Measurements from ENCODE around the gene PIK3R5. TPM values are rescaled to one million over a fixed set of nuclear protein-coding genes. Genes with fewer than 3 reads are reported as not detected.

Gene PIK3R5
- total RNA-seq, 1 experiment from 2014 or later, result not detected

GRCh38 chr17:8940866-8941471 is 24.5 kb downstream of the PIK3R5 start:
- peaks cover 37% of the 10 kb centered on the region for H3K27me3 Mint-ChIP-seq (ENCODE audit: unreplicated experiment)
- no TSS peak for BruUV-seq (replicated peaks)
- CTCF ChIA-PET, result no interaction called here
- H3K27ac Mint-ChIP-seq (ENCODE audit: unreplicated experiment), result no peak overlapping the region
- intact Hi-C loops (cut with micrococcal nuclease; ENCODE audit: unreplicated experiment), result no loop called here
- DNase-seq, result no peak
- no peak overlapping the region for H3K4me3 Mint-ChIP-seq (ENCODE audit: low read depth, unreplicated experiment)
- H3K36me3 Mint-ChIP-seq (ENCODE audit: insufficient read depth, unreplicated experiment), result no peaks in the 10 kb centered on the region
- H3K9me3 Mint-ChIP-seq (ENCODE audit: low read depth, unreplicated experiment), result no peaks in the 10 kb centered on the region
- H3K4me1 Mint-ChIP-seq (ENCODE audit: low read depth, unreplicated experiment), result no peaks in the 10 kb centered on the region
- TF ChIP-seq CTCF (IDR thresholded peaks at IDR 0.05; ENCODE audit: unreplicated experiment), result no peak

DNA sequence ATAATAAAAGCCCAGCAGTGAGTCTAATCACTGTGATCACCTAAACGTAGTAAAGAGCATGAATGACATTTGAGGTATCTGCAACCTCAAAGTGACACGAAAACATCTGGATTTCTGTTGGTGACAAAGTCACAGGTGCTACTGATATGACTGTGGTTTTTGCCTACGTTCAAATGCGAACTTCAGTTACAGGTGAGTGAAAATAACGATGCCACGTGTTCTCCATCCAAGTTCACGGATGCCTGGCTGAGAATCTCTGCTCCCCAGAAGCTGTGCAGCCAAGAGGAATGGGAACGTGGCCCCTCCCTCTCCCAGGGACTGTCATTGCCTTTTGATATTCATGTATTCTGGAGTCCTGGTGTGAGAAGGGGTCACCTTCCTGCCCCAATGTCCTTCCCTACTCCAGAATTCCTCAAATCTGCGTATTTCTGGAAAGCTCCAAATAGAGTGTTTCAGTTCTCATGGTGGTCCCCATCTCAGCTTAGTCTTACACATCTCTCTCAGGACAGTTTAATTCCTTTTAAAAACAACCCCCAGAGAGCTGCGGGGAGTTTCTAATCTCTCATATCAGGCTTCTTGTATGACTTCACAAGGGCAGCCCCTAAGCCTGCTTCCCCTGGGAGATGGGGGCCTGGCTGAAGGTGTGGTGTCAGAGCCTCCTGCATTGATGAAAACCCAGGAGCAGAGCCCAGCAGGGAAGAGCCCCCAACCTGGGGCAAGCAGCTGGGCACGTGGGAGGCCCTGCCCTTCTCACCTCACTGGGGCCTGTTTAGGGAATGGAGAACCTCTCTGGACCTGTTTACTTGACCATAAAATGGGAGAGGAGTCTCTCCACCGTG is 25.8 kb downstream of the PIK3R5 start:
- Mint-ChIP-seq H3K4me1 (ENCODE audit: low read depth, unreplicated experiment) (no peaks in the 10 kb centered on the region), H3K27ac (ENCODE audit: unreplicated experiment) (no peak overlapping the region), H3K9me3 (ENCODE audit: low read depth, unreplicated experiment) (no peaks in the 10 kb centered on the region), H3K36me3 (ENCODE audit: insufficient read depth, unreplicated experiment) (no peaks in the 10 kb centered on the region), H3K27me3 (ENCODE audit: unreplicated experiment) (peaks cover 37% of the 10 kb centered on the region), H3K4me3 (ENCODE audit: low read depth, unreplicated experiment) (no peak overlapping the region)
- no peak for DNase-seq
- no TSS peak for BruUV-seq (replicated peaks)
- CTCF ChIA-PET, result no interaction called here
- intact Hi-C loops (cut with micrococcal nuclease; ENCODE audit: unreplicated experiment), result no loop called here
- TF ChIP-seq CTCF (IDR thresholded peaks at IDR 0.05; ENCODE audit: unreplicated experiment), result no peak

- H3K9me3 Mint-ChIP-seq (ENCODE audit: low read depth, unreplicated experiment), result no peaks in the 10 kb centered on the region
- peaks cover 37% of the 10 kb centered on the region for H3K27me3 Mint-ChIP-seq (ENCODE audit: unreplicated experiment)
- no peaks in the 10 kb centered on the region for H3K4me1 Mint-ChIP-seq (ENCODE audit: low read depth, unreplicated experiment)
- intact Hi-C loops (cut with micrococcal nuclease; ENCODE audit: unreplicated experiment), result no loop called here
- CTCF ChIA-PET, result no interaction called here
- DNase-seq, result no peak
- H3K36me3 Mint-ChIP-seq (ENCODE audit: insufficient read depth, unreplicated experiment), result no peaks in the 10 kb centered on the region
- BruUV-seq (replicated peaks), result no TSS peak
- TF ChIP-seq CTCF (IDR thresholded peaks at IDR 0.05; ENCODE audit: unreplicated experiment), result no peak
- no peak overlapping the region for H3K27ac Mint-ChIP-seq (ENCODE audit: unreplicated experiment)
- H3K4me3 Mint-ChIP-seq (ENCODE audit: low read depth, unreplicated experiment), result no peak overlapping the region
These were observed 26.6 kb downstream of the PIK3R5 start for GRCh38 chr17:8938933-8939332.

DNA sequence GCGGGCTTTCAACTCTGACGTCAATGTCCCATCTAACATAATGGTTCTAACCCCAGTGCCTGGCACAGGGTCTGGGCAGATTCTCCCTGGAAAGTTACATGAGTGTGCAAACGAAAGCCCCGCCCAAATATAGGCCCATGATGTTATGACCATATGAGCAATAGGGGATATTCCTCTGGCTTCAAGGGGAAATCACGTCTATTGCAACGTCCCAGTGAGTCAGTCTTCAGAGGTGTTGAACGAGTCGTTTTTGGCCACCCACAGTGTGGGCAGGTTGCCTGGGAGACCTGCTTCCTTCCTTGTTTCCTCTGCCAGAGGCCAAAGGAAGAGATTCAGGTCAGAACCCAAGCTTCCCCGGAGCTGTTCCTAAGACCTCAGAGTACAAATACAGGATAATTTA is 30.3 kb downstream of the PIK3R5 start:
- H3K36me3 Mint-ChIP-seq (ENCODE audit: insufficient read depth, unreplicated experiment), result no peaks in the 10 kb centered on the region
- H3K9me3 Mint-ChIP-seq (ENCODE audit: low read depth, unreplicated experiment), result no peaks in the 10 kb centered on the region
- H3K27me3 Mint-ChIP-seq (ENCODE audit: unreplicated experiment), result peaks cover 37% of the 10 kb centered on the region
- CTCF ChIA-PET, result interaction anchor here (0.7 kb wide), 1 partner anchor 265 kb away, joined by 5 read pairs; no protein-coding TSS in a partner anchor
- no TSS peak for BruUV-seq (replicated peaks)
- no peak overlapping the region for H3K27ac Mint-ChIP-seq (ENCODE audit: unreplicated experiment)
- TF ChIP-seq CTCF (IDR thresholded peaks at IDR 0.05; ENCODE audit: unreplicated experiment), result no peak
- no peak overlapping the region for H3K4me3 Mint-ChIP-seq (ENCODE audit: low read depth, unreplicated experiment)
- no peaks in the 10 kb centered on the region for H3K4me1 Mint-ChIP-seq (ENCODE audit: low read depth, unreplicated experiment)
- intact Hi-C loops (cut with micrococcal nuclease; ENCODE audit: unreplicated experiment), result no loop called here
- no peak for DNase-seq

All from Calu3 (cell line).